HG03139 (cell line): ENCODE measurements around the gene ARHGEF16.

ENCODE experiments used
- ATAC-seq: cut with Tn5 transposase; IDR thresholded peaks from one replicate; pipeline ENCODE4 v1.9.1; 2021; ENCODE audit not compliant: unreplicated experiment

Gene ARHGEF16

DNA sequence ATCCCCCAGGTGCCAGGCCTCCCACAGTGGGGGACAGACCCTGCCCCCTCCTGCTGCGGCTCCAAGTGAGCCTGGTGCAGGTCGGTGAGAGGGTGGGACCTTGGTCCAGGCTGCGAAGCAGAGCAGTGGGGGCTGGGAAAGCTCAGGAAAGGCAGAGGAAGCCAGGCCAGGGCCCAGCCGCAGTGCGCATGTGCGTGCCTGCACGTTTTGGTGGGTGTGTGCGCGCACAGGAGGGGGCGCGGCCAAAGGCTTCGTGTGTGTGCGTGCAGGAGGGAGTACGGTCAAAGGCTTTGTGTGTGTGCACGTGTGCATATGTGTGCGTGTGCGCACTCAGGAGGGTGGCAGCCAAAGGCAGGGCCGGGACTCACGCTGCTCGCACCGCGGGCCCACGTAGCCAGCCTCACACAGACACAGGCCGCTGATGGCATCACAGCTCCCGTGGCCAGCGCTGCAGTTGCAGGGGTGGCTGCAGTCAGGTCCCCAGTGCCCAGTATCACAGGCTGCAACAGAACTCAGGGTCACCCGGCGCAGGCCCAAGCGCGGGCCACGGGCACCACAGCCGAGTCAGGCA, 45.9 kb downstream of the ARHGEF16 start:
- ATAC-seq, result no peak

DNA sequence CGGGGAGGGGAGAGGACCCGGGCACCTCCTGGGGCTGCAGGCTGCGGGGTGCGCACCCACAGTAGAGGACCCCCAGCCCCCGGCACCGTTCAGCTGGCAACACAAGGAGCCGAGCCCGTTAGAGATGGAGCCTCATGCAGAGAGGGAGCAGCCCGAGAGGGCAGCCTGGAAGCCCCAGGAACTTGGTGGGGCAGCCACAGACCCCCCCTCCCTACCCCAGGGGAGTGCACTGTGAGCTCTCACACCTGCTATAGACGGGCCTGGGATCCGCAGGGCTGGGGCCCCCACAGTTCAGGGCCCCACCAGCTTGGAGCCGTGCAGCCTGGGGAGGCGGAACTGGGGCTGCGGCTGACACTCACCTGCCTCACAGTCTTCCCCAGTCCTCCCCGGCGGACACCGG, 47.0 kb downstream of the ARHGEF16 start:
- no peak for ATAC-seq

DNA sequence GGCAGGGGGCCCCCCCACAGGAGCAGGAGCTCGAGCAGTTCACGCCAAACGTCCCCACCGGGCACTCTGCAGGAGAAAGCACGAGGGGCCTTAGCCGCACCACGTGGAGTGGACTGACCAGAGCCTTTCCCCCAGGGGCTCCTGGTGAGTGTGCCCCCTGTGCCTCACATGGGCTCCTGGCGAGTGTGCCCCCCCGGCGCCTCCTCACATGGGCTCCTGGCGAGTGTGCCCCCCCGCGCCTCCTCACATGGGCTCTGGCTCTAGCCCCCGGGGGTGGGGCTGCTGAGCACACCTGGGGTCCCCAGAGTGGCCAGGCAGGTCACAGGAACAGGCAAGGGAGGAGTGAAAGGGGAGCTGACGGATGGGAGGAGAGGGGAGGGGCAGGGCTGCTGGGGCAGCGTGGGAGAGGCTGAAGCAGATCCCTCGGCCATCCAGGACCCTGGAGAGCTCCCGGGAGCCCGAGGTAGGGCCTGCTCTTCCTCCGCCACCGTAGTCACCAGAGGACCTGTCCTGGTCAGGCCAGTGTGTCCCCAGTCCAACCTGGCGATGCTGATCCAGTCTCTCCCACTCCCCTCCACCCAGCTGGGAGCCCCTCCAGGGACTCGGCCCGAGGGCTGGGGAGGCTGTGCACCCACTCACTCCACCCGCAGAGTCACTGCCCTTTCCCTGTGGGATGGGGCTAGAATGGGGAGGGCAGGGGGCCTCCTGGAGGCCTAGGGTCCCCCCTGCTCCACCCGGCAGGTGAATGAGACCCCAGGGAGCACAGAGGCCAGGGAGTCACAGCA, 47.6 kb downstream of the ARHGEF16 start:
- ATAC-seq, result no peak

- no peak for ATAC-seq
These were observed 48.4 kb downstream of the ARHGEF16 start for GRCh38 chr1:3502641-3503524.

- no peak for ATAC-seq
These were observed 49.0 kb downstream of the ARHGEF16 start for GRCh38 chr1:3503525-3503886.

- ATAC-seq, result no peak
These were observed 49.8 kb downstream of the ARHGEF16 start for GRCh38 chr1:3504151-3504821.

GRCh38 chr1:3504822-3505153, 50.3 kb downstream of the ARHGEF16 start:
- ATAC-seq, result no peak

DNA sequence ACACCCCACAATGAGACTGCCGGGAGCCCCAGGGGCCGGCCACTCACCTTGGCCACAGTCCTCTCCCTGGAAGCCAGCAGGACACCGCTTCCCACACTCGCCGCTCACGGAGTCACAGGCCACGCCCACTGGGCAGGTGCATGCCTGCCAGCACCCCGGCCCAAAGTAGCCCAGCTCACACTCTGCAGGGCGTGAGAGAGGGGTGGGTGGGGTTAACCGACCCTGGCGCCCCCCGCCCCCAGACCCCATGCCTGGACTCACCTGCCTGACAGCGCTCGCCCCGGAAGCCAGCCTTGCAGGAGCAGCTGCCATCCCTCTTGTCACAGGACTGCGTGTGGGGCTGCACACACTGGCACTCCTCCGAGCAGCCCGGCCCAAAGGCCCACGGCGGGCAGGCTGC, 50.7 kb downstream of the ARHGEF16 start:
- ATAC-seq, result no peak

DNA sequence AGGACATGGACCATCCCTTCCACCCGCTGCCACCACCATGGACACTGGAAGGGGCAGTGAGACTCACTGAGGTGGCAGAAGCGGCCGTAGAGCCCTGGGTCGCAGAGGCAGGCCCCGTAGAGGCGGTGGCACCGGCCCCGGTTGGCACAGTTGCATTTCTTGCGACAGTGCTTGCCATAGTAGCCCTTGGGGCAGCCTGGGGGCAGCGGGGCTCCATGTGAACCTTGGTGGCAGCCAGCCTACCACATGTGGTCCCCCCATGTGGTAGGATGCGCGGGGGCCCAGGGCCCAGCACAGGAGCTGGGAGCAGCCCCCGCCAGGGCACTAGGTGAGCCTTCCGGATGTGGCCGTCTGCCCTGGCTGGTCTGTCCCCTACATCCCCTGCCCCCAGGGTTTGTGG, 51.6 kb downstream of the ARHGEF16 start:
- ATAC-seq, result no peak

DNA sequence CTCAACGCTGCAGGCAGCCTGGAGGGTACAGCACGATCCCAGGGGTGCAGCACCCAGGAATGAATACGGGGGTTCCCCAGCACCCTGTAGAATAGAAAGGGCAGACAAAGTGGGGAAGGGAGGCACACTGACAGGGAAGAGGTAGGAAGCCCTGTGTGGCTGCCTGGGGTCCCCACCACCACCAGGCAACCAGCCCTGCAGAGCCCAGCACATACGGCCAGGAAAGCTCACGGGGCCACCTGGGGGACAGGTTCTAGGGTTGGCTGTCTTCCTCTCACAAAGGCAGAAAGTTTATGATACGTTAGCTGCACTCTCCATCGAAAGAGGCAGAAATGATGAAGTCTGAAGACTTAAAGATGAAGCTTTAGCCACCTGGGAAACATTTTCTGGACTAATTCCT, 52.5 kb downstream of the ARHGEF16 start:
- no peak for ATAC-seq

DNA sequence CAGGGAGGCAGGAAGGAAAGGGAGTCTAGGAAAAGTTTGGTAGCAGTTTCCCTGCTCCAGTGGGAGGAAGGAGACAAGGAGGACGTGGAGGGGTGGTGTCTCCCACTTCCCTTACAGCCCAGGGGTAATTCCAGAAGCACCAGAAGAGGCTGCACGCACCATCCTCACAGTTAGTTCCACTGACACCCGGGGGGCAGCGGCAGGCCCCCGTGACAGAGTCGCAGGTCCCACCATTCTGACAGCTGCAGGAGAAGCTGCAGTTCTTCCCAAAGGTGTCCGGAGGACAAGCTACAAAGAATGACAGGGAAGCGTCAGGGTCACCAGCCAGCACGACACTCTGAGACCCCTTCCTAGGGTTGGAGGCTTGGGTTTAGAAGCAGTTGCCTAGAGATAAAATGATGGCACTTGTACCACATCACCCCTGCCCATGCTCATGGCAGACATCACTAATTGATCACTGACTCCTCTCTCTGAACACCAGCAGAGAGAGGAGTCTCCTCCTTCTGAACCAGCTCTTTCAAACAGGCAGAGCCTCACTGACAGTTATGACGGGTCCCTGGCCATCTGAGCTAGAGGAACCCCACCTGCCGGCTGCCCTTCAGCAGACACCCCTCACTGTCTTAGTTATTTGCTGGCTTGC, 53.3 kb downstream of the ARHGEF16 start:
- no peak for ATAC-seq

GRCh38 chr1:3508757-3509415, 54.4 kb downstream of the ARHGEF16 start:
- no peak for ATAC-seq

- ATAC-seq, result no peak
These were observed 55.3 kb downstream of the ARHGEF16 start for GRCh38 chr1:3509721-3510120.

GRCh38 chr1:3510136-3510955, 55.9 kb downstream of the ARHGEF16 start:
- no peak for ATAC-seq

- no peak for ATAC-seq
These were observed 56.4 kb downstream of the ARHGEF16 start for GRCh38 chr1:3510956-3511250.

- no peak for ATAC-seq
These were observed 56.8 kb downstream of the ARHGEF16 start for GRCh38 chr1:3511306-3511705.

GRCh38 chr1:3511856-3512255, 57.4 kb downstream of the ARHGEF16 start:
- ATAC-seq, result no peak

DNA sequence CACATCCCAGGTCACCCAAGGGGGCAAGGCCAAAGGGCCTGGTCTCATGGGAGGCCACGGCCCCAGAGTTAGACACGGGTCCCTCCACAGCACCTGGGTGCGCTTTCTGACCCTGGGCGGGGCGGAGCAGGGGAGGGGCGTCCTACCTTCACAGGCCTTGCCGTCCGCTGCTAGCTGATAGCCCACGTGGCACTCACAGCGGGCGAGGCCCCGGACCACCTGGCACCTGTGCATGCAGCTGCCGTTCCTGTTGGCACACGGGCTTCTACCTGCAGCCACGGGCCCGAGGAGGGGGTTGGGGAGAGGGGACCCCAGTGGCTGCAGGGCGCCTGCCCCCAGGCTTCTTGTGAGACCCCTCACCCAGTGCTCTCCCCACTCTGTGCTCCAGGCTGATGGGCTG, 59.9 kb downstream of the ARHGEF16 start:
- no peak for ATAC-seq

- no peak for ATAC-seq
These were observed 60.8 kb downstream of the ARHGEF16 start for GRCh38 chr1:3515272-3515671.
